ENCODE results near the gene TANGO2.
"Not testable (repeated sequence)": the region's sequence is repeated elsewhere in the genome, so short reads cannot be mapped to it uniquely, and the experiment has no call there.

TANGO2 gene

DNA sequence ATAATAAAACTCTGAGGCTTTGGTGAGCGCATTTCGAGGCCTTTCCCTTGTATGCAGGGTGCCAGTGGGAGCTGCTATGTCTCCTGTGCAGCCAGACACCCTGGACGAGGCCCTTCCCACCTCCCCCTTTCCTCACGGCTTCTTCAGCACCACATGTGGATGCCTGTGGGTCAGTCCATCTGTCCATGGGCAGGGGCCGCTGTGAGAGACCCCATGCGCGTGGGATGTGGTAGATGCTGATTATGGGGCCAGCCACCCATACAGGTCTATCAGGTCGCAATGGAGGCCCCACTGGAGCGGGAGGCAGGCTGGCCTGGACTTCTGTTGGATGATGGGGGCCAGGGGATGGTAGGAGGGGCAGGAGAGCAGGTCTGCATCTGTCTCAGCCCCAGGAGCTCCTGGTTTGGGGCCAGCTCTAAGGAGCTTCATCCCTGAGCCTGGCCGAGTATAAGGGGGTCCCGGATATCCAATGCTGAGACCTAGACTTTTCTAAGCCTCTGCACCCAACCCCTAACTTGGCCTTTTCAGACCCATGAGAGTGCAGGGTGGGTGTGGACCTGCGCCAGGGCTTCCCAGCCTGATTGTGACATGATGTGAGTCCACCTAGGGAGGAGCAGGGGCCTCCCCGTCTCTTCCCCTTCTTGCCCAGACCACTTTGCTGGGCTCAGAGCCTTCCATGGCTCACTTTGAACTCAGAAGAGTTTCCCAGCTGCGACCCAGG, 45.1 kb downstream of the TANGO2 start:
- ATAC-seq, result no peak

DNA sequence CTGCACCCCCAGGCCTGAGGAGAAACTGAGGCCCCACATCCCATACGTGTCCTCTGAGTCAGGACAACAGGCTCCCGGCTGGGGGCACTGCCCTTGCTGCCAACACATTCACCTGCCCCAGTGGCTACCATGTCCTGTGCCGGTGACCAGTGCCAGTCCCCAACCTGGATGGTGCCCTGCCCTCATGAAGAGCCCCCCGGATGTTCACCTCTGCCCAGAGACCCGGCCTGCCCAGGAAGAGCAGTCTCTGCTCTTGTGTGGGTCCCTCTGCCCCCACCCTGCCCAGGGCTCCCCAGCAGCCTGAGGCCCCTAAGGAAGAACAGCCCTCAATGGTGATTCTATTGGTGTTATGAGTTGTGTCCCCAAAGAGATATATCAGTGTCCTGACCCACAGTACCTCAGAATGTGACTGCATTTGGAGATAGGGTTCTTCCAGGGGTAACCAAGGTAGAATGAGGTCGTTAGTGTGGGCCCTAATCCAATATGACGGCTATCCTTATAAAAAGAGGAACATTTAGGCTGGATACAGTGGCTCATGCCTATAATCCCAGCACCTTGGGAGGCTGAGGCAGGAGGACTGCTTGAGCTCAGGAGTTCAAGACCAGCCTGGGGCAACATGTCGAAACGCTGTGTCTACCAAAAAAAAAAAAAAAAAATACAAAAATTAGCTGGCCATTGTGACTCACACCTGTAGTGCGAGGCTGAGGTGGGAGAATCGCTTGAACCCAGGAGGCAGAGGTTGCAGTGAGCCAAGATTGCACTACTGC, 45.9 kb downstream of the TANGO2 start:
- no peak for ATAC-seq

DNA sequence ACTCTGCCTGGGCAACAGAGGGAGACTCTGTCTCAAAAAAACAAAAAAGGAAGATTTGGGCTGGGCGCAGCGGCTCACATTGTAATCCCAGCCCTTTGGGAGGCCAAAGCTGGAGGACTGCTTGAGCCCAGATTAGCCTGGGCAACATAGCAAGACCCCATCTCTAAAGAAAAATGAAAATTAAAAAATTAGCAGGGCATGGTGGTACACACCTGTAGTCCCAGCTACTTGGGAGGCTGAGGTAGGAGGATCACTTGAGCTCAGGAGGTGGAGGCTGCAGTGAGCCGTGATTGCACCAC, 46.4 kb downstream of the TANGO2 start:
- not testable (repeated sequence) for ATAC-seq

DNA sequence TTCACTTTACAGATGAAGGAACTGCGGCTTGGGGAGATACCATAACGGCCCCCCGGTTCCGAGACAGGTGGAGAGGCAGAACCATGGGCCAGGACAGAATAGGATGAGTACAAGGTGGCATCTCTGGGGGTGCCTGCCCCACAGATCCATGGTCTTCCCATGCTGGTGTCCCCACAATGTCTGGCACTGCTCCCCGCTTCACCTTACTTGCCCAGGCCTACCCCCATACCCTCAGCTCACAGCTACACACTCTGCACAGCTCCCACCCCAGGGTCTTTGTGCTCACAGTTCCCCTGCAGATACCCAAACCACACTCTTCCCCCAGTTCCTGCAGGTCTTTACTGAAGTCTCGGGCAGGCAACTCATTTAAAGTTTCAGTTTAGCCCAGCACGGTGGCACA, 47.7 kb downstream of the TANGO2 start:
- no peak for ATAC-seq

DNA sequence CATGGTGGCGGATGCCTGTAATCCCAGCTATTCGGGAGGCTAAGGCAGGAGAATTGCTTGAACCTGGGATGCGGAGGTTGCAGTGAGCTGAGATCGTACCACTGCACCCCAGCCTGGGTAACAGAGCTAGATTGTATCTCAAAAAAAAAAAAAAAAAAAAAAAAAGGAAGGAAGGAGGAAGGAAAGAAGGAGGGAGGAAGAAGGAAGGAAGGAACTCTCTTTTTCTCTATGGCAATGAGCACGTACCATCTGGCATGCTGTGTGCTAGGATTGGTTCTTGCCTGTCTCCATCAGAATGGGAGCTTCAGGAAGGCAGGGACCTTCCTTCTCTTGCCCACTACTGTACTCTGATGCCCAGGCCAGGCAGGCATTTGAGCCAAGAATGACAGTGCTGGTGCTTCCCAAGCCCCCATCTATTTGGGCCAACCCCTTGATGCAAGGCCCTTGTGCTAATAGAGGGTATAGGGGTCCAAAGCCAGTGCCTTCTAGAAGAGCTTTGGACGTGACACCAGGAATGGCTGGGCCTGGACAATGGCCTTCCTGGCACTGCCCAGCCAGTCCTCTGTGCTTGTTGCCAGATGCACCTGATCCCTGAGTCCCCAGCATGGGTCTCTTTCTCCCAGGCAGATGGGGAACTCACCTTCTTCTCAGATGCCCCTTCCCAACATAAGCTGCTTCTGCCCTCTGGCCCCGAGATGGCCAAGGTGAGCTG, 48.6 kb downstream of the TANGO2 start:
- ATAC-seq, result no peak

DNA sequence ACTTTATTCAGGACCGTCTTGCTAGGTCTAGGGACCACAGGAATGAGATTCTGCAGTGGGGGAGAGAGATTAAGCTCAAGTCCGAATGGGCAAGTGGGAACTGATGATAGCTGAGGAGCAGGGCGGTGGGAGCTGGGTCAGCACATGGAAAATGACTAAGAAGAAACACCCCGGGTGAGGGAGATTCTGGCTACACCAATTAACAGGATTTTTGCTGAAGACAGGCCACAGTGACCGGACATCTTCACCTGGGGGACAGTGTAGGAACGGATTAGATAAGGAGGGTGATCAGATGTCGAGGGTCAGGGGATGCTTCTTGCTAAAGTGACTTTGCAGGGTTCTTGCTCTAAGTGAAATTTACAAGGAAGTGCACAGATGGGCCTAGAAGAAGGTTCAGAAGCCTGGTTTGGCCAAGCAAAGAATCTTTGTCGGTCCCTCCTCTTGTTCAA, 50.6 kb downstream of the TANGO2 start:
- no peak for ATAC-seq

DNA sequence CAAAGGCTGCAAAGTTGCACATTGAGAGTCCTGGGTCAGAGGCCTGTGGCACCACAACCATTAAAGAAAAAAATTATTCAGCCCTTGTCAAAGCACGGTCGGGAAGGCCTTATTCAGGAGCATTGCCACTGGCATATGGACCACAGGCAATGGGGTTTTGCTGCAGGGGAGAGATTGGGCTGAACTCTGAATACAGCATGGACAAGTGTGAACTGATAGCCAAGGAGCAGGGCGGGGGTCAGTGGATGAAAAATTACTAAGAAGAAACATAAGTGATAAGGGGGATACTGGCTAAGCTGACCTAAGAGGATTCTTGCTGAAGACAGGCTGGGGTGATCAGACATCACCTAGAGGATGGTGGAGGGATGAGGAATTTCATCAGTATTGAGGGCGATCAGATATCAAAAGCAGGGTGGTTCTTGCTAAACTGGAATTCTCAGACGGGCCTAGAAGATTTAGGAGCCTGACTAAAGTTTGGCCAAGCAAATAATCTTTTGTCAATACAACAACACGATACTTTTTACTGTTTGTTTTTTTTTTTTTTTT, 55.8 kb downstream of the TANGO2 start:
- no peak for ATAC-seq

DNA sequence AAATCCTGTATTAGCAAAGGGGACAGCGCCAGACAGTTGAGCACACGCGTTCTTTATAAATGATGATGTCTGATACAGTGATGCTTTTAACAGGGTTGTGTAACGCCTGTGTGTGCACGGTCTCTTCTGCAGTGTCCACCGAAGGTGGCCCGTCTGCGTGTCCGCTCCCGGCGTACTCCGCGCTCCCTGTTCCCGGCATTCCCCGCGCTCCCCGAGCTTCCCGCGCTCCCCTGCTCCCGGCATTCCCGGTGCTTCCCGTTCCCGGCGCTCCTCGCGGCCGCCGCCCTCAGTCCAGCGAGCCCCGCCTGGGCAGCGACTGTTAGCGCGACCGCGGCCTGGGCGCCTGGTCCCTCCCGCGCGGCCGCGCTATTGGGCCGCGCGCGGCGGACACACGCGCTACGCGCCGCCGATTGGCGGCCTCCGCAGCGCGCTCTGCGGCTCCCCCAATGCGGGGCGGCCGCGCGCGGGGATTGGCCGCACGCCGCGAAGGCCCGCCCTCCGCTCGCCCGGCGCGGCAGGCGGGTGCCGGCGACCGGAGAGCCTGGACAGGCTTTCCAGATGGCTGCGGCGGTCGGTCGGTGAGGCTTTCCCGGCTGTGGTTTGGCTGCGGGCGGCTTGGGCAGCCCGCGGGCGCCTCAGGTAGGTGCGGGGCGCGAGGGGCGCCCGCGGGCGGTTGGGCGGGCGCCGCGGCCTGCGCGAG, 59.0 kb downstream of the TANGO2 start, which contains the start of gene DGCR8:
Gene DGCR8 (plus strand): TSS at position 497 of the 700 bp plus-strand sequence. CDS start 5,723 bp downstream, outside the sequence.
- ATAC-seq, result peak; percentile 93 to 95

DNA sequence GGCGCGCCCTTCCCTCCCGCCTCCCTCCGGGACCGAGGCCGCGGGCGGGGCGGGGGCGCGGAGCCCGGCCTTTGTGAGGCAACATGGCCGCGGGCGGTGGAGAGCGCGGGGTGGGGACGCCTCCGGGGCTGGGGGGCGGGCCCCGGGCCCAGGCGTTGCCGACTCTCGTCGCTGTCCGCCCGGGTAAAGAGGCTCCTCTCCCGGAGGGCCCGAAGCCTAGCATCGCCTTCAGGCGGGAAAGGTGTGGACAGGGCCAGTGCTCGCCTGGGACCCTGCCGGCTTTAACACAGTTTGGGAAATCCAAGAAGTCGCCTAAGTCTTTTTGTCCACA, 59.5 kb downstream of the TANGO2 start:
- ATAC-seq, result peak; percentile 79 to 80

DNA sequence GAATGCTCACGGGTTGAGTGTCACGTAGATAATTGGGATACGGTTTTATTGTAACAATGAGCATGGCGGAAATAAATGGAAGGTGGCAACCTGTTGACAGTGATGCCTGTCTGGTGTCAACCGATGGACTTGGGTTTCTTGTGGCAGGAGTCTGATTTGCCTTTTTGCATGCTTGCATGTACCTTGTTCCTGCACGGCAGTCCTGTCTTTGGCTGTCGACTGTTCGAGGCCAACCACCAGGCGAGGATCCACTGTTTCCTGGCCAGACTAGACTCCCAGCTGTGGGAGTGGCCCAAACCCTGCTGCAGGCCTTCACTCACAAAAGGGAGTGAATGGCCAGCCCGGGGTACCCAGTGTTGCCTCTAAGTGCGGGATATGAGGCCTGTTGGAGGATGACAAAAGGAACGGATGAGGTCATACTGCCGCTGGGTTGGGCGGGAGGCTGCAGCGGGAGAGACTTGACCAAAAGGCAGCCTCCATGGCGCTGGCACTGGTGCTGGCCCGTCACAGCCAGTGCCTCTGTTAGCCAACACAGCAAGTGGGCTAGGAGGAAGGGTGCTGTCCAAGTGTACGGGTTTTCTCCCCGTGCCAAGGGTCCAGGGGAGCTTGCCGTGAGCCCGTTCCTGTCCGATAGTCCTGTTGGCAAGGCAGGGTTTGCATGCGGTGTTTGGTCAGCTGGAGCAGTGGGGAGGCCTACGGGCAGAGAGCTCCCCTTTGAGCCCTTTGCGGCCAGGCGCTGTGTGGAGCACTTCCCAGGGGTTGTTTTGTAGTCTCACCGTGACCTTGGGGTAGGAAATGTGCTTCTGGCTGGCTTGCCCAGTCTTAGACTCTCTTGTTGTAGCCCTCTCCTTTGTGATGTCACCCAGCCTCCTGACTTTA, 60.1 kb downstream of the TANGO2 start:
- ATAC-seq, result no peak

DNA sequence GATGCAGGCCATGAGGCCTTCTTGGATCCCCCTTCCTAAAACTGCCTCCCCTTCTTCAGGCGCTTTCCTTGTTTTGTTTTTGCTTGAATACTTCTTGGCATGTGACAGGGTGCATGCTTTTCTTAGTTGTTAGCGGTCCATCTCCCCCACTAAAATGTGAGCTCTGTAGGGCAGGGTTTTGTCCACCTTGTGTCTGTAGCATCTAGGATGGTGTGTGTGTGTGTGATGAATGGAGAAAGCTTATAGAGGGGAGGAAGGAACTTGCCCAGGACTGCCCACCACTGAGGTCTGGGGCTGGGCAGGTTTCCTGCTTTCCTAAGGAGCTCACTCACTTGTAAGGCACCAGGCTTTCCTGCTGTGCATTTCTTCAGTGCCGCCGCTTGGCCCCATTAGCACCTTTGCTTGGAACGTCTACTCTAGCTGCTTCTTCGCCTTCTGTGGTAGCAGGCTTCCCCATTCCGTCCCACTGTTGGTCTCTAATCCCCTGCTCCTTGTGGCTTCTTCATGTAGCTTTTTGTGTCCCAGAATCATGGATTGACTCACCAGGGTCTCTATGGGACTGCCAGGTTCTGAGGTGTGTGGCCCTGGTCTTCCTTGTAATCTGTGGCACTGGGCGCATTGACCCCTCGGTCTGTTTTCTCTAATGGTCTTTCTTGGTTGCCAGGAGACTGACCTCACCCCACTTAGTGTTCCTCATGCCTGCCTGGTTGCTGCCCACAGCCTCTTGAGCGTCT, 62.4 kb downstream of the TANGO2 start:
- ATAC-seq, result no peak

DNA sequence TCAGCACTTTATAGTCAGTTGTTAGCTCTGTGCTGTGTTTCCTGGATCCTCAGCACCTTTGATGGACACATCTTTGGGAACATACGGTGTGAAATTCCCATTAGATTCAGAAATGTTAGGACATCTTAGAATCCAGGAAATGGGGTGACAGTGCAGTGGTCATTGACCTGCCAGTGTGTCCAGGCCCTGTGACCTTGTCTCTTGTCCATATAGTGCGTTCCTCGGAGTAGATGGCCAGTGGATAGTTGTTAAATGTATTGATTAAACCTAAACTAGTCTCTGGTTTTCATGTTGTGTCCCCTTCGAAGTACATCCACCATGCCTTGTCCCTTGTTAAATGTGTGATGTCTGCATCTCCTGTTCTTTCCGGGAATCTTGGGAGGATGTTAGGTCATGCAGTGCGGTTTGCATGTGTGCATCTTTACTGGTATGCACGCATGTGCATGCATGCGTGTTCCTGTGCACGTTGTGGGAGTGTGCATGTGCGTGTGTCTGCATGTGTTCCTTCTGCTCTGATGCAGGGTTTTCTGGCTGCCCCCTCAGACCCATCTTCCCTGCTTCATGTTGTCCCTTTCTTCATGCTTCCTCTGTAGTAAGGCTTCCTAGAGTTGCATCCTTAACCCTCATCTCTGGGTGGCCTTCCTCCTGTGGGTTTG, 63.1 kb downstream of the TANGO2 start:
- ATAC-seq, result no peak

DNA sequence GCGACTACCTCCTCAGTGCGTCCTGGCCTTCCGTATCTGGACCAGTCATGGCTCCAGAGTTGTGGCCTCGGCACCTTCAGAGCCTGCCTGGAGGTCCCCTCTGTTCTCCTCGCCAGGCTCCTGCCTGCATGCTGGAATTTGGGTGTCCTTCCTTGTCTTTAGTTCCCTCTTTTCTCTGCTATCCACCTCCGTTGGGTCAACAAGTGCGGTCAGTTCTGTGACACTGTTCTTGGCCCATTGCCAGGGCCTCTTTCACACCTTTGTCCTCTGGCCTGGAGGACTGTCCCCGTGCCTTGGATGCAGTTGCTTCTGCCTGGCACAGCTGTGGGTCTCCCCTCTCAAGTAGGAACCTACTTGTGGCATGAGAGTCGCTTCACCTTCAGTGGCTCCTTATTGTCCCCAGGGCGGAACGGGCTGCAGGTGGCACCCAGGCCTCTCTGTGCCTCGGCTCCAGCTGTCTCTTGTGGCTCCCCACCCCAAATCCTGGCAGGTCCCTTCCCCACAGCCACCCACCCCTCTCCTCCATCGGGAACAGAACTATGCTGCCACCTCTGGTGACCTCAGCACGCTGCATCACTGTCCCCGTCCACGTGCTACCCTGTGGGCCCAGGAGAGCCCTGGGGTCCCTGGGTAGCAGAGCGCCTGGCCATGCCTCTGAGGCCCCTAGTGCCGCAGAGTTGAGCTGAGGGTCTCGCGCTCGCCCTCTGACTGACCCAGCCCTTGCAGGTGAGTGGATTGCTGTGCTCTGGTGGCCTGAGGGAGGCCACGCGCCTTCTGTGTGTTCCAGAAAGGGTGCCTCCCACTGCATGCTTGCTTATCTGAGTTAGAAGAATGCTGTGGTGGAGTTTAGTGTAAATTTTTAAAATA, 63.9 kb downstream of the TANGO2 start:
- no peak for ATAC-seq

DNA sequence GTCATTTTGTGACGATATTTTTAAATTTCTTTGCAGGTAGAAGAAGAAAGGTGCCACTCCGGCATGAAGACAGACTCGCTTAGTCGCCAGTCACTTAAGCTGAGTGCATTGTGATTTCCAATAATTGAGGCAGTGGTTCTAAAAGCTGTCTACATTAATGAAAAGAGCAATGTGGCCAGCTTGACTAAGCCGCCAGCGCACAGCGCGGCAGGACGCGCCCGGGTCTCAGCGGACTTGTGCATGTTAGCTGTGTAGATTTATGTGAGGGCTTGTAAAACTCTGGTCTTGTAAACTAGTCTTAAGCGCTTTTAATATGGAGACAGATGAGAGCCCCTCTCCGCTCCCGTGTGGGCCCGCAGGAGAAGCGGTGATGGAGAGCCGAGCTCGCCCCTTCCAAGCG, 64.7 kb downstream of the TANGO2 start:
- ATAC-seq, result no peak

DNA sequence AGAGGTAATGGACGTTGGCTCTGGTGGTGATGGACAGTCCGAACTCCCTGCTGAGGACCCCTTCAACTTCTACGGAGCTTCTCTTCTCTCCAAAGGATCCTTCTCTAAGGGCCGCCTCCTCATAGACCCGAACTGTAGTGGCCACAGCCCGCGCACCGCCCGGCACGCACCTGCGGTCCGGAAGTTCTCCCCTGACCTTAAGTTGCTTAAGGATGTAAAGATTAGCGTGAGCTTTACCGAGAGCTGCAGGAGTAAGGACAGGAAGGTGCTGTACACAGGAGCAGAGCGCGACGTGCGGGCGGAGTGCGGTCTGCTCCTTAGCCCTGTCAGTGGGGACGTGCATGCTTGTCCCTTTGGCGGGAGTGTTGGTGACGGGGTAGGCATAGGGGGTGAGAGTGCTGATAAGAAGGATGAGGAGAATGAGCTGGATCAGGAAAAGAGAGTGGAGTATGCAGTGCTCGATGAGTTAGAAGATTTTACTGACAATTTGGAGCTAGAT, 65.2 kb downstream of the TANGO2 start:
- ATAC-seq, result no peak

DNA sequence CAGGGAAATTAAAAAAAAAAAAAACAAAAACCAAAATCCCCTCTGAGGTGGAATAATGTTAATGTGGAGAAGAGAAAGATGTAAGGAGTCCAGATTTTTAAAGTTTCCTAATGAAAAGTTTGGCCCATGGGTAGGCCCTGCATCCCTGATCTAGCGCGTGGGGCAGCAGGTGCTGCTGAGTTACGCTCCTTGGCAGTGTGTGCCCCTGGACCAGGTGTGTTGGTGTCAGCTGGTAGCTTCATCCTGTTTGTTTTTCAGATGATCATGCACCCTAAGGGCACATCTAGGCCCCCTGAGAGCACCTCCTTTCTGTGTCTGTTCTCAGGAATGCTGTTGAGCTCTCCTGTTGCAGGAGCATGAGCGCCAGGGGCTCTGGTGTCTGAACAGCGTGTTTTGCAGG, 65.9 kb downstream of the TANGO2 start:
- ATAC-seq, result no peak

DNA sequence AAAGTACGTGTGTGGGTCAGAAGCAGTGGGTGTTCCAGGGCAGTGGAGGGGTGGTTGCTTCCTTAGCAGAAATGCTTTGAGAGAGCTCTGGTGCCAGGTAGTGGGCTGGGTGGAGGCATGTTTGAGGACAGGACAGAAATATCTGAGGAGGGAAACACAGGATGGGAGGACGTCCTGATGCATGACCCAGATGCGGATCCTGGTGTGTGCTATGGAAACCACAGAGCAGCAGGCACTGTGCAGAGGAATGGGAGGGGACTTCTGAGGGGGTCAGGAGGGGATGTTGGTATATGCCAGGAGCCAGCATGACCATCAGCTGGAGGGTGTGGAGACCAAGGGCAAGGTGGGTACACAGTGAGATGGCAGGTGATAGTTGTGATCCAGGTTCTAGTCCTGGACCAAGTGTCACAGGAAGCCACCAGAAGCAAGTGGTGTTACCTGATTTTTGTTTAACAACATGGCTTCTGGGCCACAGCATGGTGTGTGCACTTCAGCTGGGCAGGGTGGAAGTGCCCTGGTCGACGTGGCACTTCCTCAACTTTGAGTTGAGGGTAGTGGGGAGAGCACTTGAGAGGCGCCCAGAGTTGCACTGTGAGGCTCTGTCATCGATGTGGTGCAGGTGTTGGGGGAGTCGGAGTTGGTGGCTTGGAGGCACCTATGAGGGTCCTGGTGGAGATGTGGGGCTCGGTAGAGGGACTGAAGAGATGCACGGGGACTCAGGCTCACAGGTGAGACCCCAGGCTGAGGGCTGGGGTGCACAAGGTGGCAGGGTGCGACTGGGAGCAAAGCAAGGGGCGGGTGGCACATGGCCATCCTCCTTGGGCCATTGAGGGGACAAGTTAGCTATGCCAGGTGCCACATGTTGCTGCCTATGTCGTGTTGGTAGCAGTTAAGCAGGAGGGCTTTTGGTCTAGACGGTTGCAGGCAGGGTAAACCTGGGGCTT, 66.7 kb downstream of the TANGO2 start:
- no peak for ATAC-seq

DNA sequence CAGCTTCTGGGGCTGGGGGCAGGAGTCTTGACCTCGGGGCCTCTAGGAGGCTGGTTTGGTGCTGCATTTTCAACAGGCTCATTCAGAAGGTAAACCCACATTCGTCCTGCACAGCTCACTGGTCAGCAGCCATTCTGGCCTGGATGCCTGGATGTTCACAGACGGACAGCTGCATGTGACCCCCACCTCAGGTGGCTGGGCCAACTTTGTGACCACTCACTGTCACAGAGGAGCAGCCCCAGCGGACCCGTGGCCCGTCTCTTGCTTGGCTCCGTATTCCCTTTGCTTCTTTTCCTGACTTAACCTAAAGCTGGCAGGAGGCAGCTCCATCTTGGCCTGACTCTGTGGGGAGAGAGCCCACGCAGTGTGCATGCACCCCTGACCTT, 67.3 kb downstream of the TANGO2 start:
- no peak for ATAC-seq

All from activated CD4-positive, CD25-positive, alpha-beta regulatory T cell treated with anti-CD3 and anti-CD28 coated beads, Interleukin-2, amount 50 U/mL, for 24 hours (primary cell).